HG03342 (cell line): ENCODE data around the gene C2CD3.
"Not testable (repeated sequence)": the region's sequence is repeated elsewhere in the genome, so short reads cannot be mapped to it uniquely, and the experiment has no call there.

Experiments
- ATAC-seq: cut with Tn5 transposase; IDR thresholded peaks from one replicate; pipeline ENCODE4 v1.9.1; 2021; ENCODE audit warnings: mild to moderate bottlenecking, moderate library complexity; ENCODE audit not compliant: unreplicated experiment

The C2CD3 gene

GRCh38 chr11:74159642-74160041 lies 11.2 kb downstream of the C2CD3 start:
- no peak for ATAC-seq

GRCh38 chr11:74157169-74157568 lies 13.6 kb downstream of the C2CD3 start:
- no peak for ATAC-seq

- ATAC-seq, result no peak
Measured at GRCh38 chr11:74154620-74155281, 16.1 kb downstream of the C2CD3 start.

GRCh38 chr11:74153224-74153623 lies 17.6 kb downstream of the C2CD3 start:
- no peak for ATAC-seq

- ATAC-seq, result no peak
Measured at GRCh38 chr11:74147199-74147929, 23.4 kb downstream of the C2CD3 start.

GRCh38 chr11:74144592-74144991 lies 26.2 kb downstream of the C2CD3 start:
- ATAC-seq, result no peak

- ATAC-seq, result no peak
Measured at GRCh38 chr11:74142624-74143023, 28.2 kb downstream of the C2CD3 start.

- ATAC-seq, result no peak
Measured at GRCh38 chr11:74141908-74142307, 28.9 kb downstream of the C2CD3 start.

GRCh38 chr11:74141241-74141695 lies 29.5 kb downstream of the C2CD3 start:
- no peak for ATAC-seq

GRCh38 chr11:74139919-74140431 lies 30.8 kb downstream of the C2CD3 start:
- not testable (repeated sequence) for ATAC-seq

- ATAC-seq, result no peak
Measured at GRCh38 chr11:74139151-74139918, 31.5 kb downstream of the C2CD3 start.

- ATAC-seq, result no peak
Measured at GRCh38 chr11:74138572-74138971, 32.2 kb downstream of the C2CD3 start.

- ATAC-seq, result no peak
Measured at GRCh38 chr11:74138021-74138420, 32.8 kb downstream of the C2CD3 start.

GRCh38 chr11:74135127-74135840 lies 35.5 kb downstream of the C2CD3 start:
- no peak for ATAC-seq

GRCh38 chr11:74134661-74135060 lies 36.1 kb downstream of the C2CD3 start:
- no peak for ATAC-seq

GRCh38 chr11:74133436-74133835 lies 37.4 kb downstream of the C2CD3 start:
- no peak for ATAC-seq

- ATAC-seq, result no peak
Measured at GRCh38 chr11:74132833-74133232, 38.0 kb downstream of the C2CD3 start.

- not testable (repeated sequence) for ATAC-seq
Measured at GRCh38 chr11:74129121-74129520, 41.7 kb downstream of the C2CD3 start.

GRCh38 chr11:74123008-74123448 lies 47.8 kb downstream of the C2CD3 start:
- ATAC-seq, result no peak

GRCh38 chr11:74121804-74122203 lies 49.0 kb downstream of the C2CD3 start:
- ATAC-seq, result no peak
